Dedifferentiated amniotic fluid mesenchymal stem cell (primary cell): ENCODE data around the gene CACNA2D1.

Experiments used
- DNase-seq: peaks from one replicate; pipeline ENCODE4 v3.0.0-alpha.2; 2016; ENCODE audit errors: extremely low spot score

Gene CACNA2D1

DNA sequence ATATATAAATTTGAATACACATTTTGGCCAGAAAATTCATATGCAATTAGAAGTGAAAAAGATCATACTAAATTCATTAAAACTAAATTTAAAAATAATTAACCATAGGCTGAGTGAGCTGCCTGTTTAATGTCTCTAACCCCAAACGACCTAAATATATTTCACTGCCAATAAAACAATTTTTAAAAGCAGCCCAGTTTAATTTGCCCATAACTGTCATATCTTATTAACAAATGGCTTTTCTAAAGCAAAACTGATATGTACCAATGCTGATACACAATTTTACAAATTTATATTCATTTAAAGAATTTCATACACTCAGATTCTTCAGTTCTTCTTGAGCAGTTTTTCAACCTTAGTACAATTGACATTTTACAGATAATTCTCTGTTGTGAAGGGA, 99.9 kb downstream of the CACNA2D1 start:
- no peak for DNase-seq

DNA sequence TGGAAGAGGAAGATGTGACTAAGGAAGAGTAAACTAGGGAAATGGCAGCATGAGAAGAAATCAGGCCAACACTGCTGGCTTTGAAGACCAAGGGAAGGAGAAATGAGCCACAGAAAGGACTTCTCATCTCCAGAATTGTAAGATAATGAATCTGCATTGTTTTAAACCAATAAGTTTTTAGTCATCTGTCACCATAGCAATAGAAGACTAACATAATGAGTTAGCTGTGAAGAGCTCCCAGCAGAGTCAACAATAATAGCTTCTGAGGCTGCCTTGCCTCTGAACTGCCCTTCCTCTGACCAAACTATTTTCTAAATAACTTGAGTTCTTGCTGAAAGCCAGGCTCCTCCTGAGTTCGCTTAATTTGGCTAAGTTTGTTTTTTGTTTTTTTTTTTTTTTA, 103.6 kb downstream of the CACNA2D1 start:
- DNase-seq, result no peak

DNA sequence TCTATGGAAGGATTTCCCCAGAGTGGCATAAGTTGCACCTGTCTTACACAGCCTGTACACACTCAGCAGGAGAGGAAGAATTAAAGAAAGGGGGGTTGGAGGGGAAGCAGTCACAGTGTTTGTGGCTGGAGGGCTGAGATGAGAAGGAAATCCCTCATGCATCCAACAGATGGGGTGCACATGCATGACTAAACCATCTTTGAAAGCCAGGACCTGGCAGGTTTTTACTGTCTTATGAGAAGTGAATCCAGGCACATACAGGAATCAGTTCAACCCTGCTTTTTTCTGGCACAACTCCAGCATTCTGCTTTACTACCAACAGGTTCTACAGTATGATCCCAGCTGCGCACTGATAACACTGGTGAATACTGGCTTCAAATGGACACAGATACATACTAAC, 107.7 kb downstream of the CACNA2D1 start:
- DNase-seq, result no peak

DNA sequence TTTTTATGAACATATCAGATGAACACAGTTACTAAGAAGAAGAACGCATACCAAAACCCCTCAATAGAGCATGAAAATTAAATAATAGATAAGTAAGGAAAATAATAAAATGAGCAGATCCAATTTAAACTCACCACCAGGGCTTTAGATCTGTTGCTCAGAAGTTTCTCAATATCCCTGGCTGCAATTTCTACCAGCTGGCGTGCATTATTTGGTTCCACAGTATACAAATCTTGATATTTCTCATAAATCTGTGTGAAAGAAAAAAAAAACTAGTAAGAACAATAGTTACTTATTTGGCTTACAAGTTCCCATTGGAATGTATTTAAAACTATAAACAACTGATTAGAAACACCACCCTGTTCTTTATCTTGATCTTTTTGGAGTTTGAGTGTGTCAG, 108.6 kb downstream of the CACNA2D1 start:
- DNase-seq, result no peak

- no peak for DNase-seq
Observed at GRCh38 chr7:82331234-82331633, 112.3 kb downstream of the CACNA2D1 start.

- no peak for DNase-seq
Observed at GRCh38 chr7:82330706-82331215, 112.8 kb downstream of the CACNA2D1 start.

DNA sequence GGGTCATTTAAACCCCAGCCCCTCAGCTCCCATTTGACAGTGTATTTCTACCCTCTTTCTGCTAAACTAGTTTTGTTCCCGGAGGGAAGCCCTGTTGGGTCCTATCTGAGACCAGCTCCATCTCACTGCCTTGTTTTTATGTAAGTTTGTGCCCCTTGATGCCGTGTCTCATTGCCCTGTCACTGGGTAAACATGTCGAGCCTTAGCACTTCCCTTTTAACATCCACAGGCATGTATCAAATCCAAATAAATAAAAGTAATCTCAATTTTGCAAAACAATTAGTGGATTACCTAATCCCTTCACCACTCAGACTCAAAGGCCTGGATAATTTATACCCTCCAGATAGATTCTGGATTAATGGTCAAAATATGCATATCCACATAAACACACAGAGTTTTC, 115.7 kb downstream of the CACNA2D1 start:
- DNase-seq, result no peak

DNA sequence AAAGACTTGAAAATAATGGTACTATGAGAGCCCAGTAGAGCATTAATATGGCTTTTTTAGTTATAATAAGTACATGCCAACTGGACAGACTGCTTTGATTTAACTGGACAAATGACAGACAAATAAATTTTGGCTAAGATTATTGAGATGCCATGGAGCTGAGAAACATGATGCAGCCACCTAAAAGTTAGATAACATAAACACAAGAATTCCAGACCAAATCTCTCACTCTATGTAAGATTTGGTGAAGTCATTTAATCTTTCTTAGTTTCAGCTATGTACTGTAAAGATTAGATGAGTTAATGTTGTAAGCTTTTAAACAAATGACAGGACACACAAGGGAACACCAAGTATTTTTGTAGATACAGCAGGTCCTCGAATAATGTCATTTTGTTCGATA, 118.2 kb downstream of the CACNA2D1 start:
- peak; percentile 50 for DNase-seq

GRCh38 chr7:82323806-82324205, 119.8 kb downstream of the CACNA2D1 start:
- DNase-seq, result no peak

DNA sequence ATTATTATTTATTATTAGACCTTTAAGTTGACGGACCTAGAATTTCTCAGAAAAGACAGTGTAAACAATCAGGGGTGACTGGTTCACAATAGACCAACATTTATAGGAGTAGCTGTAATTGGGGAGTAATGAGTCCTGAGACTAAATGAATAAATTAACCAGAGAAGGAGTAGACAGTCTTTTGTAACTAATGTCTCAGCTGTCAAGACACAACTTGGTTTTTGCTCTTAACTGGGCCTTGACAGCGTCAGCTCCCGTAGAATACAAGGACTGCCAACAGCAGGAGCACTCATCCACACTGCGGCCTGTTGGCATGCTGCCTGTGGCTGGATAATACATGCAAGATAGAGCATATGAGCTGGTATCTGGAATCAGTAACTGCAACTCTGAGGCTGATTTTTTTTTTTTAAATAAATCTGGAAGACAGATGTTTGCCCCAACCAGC, 123.9 kb downstream of the CACNA2D1 start:
- DNase-seq, result peak; percentile 62

DNA sequence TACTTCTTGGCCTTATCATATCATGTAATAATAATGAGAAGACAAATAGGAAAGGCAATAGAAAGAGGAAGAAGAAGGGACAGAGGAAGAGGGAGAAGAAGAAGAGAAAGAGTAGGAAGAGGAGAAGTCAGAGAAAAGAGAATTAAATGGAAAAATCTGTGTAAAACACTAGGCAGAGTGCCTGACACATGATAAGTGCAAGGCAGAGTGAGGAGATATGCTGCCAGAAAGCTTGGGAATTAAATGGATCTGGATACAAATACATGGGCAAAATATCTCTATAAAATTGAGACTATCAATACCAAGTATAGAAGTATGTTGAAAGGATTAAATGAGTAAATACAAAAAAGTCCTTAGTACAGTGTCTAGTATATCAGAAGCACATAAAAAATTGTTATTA, 124.8 kb downstream of the CACNA2D1 start:
- DNase-seq, result no peak

DNA sequence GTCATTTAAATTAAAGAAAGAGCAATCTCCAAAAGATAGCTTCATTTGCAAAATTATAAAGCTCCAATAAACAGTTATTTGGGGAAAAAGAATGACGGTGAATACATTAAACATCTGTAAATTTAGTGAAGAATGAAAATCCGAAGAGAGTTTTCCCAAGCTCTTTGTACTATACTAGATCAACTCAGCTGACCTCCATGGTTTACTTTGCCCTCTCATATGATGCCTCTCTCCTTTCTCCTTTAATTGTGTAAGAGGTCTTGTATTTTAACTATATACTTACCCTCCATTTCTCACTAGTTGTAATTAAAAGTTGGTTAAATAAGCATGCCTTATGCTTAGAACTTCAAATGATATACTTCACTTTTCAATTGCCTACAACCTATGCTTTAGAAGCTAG, 125.8 kb downstream of the CACNA2D1 start:
- no peak for DNase-seq

DNA sequence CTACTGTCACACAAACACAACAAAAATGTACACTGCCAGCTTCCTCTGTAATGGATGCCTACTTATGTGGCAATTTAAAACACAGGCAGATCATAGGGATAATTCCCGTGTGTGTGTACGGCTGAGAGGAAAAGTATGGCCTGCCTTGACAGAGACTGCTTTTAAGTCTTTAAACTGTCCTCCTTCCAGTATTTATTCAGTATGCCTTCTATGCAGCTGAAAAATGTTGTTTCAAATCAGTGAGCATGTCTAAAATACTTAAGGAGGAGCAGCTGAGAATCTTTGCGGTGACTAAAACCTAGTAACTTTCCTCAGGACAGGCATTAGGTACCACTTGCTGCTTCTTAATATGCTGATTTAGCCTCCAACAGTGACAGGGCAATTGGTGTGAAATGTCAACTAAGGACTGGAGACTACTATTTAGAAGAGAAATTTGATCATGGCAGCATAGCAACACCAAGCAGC, 126.3 kb downstream of the CACNA2D1 start:
- no peak for DNase-seq

DNA sequence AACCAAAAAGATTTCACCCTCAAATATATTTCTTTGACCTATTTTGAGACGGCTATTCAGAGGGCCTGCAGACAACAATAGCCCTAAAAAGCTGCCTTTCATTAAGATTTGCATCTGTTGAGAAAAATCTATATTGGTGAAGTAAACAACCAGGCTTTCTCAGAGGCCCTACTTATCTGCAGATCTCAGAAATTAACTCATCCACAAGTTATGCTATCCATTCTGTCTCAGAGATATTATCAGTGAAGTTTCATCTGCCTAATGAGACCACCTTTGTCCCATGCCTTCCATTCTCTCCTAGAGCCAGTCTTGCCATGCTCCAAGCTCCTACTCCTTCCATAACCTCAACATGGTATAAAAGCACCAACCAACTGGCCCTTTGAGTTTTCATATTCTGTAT, 130.3 kb downstream of the CACNA2D1 start:
- no peak for DNase-seq

GRCh38 chr7:82312646-82313045, 130.9 kb downstream of the CACNA2D1 start:
- no peak for DNase-seq

GRCh38 chr7:82305347-82306005, 138.1 kb downstream of the CACNA2D1 start:
- DNase-seq, result no peak

DNA sequence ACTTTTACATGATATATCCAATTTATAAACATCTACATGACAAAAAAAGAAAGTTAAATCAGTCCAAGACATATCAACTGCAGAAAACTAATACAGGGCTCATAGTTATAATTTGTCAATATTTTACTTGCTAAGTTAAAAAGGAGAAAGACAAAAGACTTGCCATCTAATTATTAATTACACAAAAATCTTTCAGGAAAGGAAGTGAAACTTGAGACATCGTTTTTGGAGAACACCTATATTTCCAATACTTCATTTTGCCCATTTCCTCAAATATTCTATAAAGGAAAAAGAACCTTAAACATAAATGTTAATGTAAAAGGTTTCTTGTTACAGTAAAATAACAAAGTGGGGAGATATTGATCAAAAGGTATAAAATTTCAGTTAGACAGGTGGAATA, 148.7 kb downstream of the CACNA2D1 start:
- no peak for DNase-seq

DNA sequence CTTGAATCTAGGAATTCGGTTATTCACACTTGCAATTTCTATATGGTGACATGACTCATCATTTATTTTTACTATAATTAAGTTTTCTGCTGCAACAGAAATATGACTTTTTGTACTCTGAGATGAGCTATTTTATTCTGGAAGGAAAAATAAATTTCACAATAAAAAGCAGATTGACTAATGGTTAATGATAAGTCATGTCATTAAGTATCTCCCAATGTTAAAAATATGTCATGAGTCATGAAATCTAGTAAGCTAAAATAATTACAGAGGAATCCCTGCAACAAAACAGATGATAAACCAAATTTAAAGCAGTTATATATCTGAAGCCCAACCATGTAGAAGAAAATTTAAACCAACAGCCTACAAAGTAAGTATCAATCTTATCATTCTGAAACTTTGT, 149.2 kb downstream of the CACNA2D1 start:
- no peak for DNase-seq

- no peak for DNase-seq
Observed at GRCh38 chr7:82293467-82293866, 150.1 kb downstream of the CACNA2D1 start.

DNA sequence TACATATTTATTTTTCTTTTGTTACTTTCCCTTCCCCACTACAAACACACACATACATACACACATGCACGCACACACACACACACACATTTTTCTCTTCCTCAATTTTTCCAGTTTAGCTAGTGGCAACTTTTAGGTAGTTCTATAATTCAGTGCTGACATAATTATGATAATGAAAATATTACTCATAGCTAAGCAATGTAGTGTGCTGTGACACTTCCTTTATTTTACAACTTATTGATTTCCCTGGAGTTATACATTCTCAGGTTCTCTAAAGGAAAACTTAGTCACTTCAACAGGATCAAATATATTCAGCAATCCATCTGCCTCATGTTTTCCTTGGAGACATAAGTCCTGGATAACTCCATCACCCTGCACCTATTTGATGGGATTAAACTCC, 151.6 kb downstream of the CACNA2D1 start:
- DNase-seq, result no peak

DNA sequence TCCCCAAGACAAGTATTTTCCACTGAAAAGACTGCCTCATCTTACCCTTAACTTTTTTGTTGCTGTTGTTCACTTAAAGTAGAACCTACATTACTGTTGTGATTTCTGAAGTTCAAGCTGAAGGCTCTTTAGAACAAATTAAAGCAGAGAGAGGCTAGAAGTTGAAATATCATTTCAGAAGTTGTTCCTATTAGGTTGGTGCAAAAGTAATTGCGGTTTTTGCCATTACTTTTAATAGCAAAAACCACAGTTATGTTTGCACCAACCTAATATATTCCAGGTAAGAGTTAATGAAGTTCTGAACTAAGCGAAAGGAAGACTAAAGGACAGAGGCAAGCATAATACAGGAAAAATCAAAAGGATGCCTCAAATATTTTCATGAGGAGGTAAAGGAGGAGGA, 153.7 kb downstream of the CACNA2D1 start:
- DNase-seq, result no peak

- DNase-seq, result no peak
Observed at GRCh38 chr7:82289152-82289535, 154.4 kb downstream of the CACNA2D1 start.

- no peak for DNase-seq
Observed at GRCh38 chr7:82286798-82287140, 156.8 kb downstream of the CACNA2D1 start.
